H1 (cell line): ENCODE data around the gene SLC8B1.

ENCODE experiments used
- CHD2 ChIP-seq: IDR thresholded peaks from 2 replicates; pipeline ENCODE4 v1.6.1; 2012; ENCODE audit warnings: low read length, improper control_type of control experiment
- CREB1 ChIP-seq: IDR thresholded peaks from 2 replicates; pipeline ENCODE4 v1.6.1; 2012; ENCODE audit warnings: inconsistent platforms
- EP300 ChIP-seq, 2 experiments: IDR thresholded peaks; 1 replicate in 1 of 2; 2 replicates in 1 of 2; pipeline ENCODE4 v1.6.1; 2011 to 2012; ENCODE audit warnings: low read depth in 2 of 2, low read length in 2 of 2, mild to moderate bottlenecking in 2 of 2, borderline replicate concordance in 1 of 2, inconsistent platforms in 1 of 2, moderate library complexity in 1 of 2
- EZH2 ChIP-seq: fragments of 200-600 bp; sonication (generic); IDR thresholded peaks from 2 replicates; pipeline ENCODE4 v1.7.1; 2012; ENCODE audit warnings: low read depth, mild to moderate bottlenecking, moderate library complexity, low read length, inconsistent platforms; ENCODE audit not compliant: severe bottlenecking
- HDAC6 ChIP-seq: IDR thresholded peaks from one replicate; pipeline ENCODE4 v1.7.1; 2012; ENCODE audit warnings: low read depth, mild to moderate bottlenecking, inconsistent platforms, low read length, moderate library complexity
- JUND ChIP-seq: IDR thresholded peaks from 2 replicates; pipeline ENCODE4 v1.6.1; 2011; ENCODE audit warnings: mild to moderate bottlenecking, improper control_type of control experiment, low read length
- MAFK ChIP-seq: IDR thresholded peaks from 2 replicates; pipeline ENCODE4 v1.6.1; 2012; ENCODE audit warnings: low read depth, mild to moderate bottlenecking, improper control_type of control experiment, low read length
- POLR2A ChIP-seq, 2 experiments: IDR thresholded peaks; 1 replicate in 1 of 2; 2 replicates in 1 of 2; pipeline ENCODE4 v1.6.1; 2011; ENCODE audit warnings: low read depth in 2 of 2, low read length in 2 of 2, mild to moderate bottlenecking in 2 of 2; ENCODE audit errors: control extremely low read depth in 1 of 2
- SIN3A ChIP-seq, 2 experiments: IDR thresholded peaks in 1 of 2; conservative IDR thresholded peaks in 1 of 2; 2 replicates each; pipeline ENCODE4 v1.6.1; 2011 to 2012; ENCODE audit warnings: low read length in 2 of 2, improper control_type of control experiment in 1 of 2, low read depth in 1 of 2, mild to moderate bottlenecking in 1 of 2
- SIX5 ChIP-seq: IDR thresholded peaks from 2 replicates; pipeline ENCODE4 v1.6.1; 2011; ENCODE audit warnings: mild to moderate bottlenecking, low read depth, low read length
- SP2 ChIP-seq: IDR thresholded peaks from 2 replicates; pipeline ENCODE4 v1.6.1; 2012; ENCODE audit warnings: mild to moderate bottlenecking, low read length, inconsistent platforms
- TF ChIP-seq, protein P1 (sequence below): IDR thresholded peaks from 2 replicates; pipeline ENCODE4 v1.6.1; 2011; ENCODE audit warnings: low read depth, mild to moderate bottlenecking, low read length; ENCODE audit not compliant: insufficient read depth
- TF ChIP-seq, protein P2 (sequence below), 3 experiments: IDR thresholded peaks; 1 replicate in 2 of 3; 2 replicates in 1 of 3; pipeline versions ENCODE4 v1.5.1 to v1.6.1; 2011; ENCODE audit warnings: low read length in 3 of 3, mild to moderate bottlenecking in 3 of 3, inconsistent platforms in 2 of 3, low read depth in 1 of 3, moderate library complexity in 1 of 3; ENCODE audit not compliant: insufficient read depth in 1 of 3; ENCODE audit errors: control extremely low read depth in 1 of 3
- TF ChIP-seq, protein P3 (sequence below): IDR thresholded peaks from 2 replicates; pipeline ENCODE4 v1.6.1; 2011; ENCODE audit warnings: low read length, improper control_type of control experiment

DNA sequence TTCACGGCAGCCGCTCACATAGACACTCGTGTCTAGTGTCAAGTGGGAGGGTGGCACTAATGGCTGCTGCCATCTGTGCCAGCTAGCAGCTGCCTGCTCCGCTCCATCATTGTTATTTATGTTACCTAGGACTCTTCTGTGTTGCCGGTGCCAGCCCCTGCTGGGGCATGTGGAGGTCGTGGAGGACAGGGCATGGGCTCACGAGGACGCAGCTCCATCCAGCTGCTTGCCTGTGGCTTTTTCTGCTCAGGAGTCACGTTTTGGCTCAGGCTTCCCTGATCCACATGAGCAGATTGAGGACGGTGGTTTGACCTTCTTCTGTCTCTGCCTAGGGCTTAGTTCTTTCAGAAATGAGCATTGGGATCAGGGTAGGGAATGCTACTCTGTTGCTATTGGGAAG is 82.4 kb downstream of the SLC8B1 start:
- TF ChIP-seq EP300 (IDR thresholded peaks at IDR 0.05; ENCODE audit: borderline replicate concordance in 1 of 2, low read depth in 2 of 2, low read length in 2 of 2) (no peak), POLR2A (IDR thresholded peaks at IDR 0.05; ENCODE audit: control extremely low read depth in 1 of 2, low read depth in 2 of 2, low read length in 2 of 2) (no peak), MAFK (no peak), CREB1 (no peak), EZH2 (no peak), JUND (no peak), CHD2 (no peak), SIX5 (no peak), SIN3A (conservative IDR thresholded peaks at IDR 0.05 in 1 of 2, IDR thresholded peaks at IDR 0.05 in 1 of 2; ENCODE audit: low read depth in 1 of 2, low read length in 2 of 2) (no peak), SP2 (no peak), HDAC6 (no peak)
- TF ChIP-seq, protein P1, sequence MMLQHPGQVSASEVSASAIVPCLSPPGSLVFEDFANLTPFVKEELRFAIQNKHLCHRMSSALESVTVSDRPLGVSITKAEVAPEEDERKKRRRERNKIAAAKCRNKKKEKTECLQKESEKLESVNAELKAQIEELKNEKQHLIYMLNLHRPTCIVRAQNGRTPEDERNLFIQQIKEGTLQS: no peak
- TF ChIP-seq, protein P2, sequence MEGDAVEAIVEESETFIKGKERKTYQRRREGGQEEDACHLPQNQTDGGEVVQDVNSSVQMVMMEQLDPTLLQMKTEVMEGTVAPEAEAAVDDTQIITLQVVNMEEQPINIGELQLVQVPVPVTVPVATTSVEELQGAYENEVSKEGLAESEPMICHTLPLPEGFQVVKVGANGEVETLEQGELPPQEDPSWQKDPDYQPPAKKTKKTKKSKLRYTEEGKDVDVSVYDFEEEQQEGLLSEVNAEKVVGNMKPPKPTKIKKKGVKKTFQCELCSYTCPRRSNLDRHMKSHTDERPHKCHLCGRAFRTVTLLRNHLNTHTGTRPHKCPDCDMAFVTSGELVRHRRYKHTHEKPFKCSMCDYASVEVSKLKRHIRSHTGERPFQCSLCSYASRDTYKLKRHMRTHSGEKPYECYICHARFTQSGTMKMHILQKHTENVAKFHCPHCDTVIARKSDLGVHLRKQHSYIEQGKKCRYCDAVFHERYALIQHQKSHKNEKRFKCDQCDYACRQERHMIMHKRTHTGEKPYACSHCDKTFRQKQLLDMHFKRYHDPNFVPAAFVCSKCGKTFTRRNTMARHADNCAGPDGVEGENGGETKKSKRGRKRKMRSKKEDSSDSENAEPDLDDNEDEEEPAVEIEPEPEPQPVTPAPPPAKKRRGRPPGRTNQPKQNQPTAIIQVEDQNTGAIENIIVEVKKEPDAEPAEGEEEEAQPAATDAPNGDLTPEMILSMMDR (IDR thresholded peaks at IDR 0.05; ENCODE audit: control extremely low read depth in 1 of 3, insufficient read depth in 1 of 3, low read depth in 1 of 3, low read length in 3 of 3): no peak
- TF ChIP-seq, protein P3, sequence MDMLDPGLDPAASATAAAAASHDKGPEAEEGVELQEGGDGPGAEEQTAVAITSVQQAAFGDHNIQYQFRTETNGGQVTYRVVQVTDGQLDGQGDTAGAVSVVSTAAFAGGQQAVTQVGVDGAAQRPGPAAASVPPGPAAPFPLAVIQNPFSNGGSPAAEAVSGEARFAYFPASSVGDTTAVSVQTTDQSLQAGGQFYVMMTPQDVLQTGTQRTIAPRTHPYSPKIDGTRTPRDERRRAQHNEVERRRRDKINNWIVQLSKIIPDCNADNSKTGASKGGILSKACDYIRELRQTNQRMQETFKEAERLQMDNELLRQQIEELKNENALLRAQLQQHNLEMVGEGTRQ: no peak
